ENCODE measurements around the gene RSPO1.

Gene RSPO1

GRCh38 chr1:37656881-37657280 lies 22.2 kb upstream of the RSPO1 start:
- no peak for TF ChIP-seq CTCF (IDR thresholded peaks at IDR 0.05; ENCODE audit: control insufficient read depth, insufficient read depth, low read depth, low read length, missing control alignments)
- H3K4me3 ChIP-seq (ENCODE audit: control insufficient read depth, low read depth, low read length): no peak overlapping the region
- no peak for DNase-seq (ENCODE audit: low read depth)

- no peak for TF ChIP-seq CTCF (IDR thresholded peaks at IDR 0.05; ENCODE audit: control insufficient read depth, insufficient read depth, low read depth, low read length, missing control alignments)
- H3K4me3 ChIP-seq (ENCODE audit: control insufficient read depth, low read depth, low read length): no peak overlapping the region
- no peak for DNase-seq (ENCODE audit: low read depth)
Observed at GRCh38 chr1:37656026-37656425, 21.3 kb upstream of the RSPO1 start.

- no peak overlapping the region for H3K4me3 ChIP-seq (ENCODE audit: control insufficient read depth, low read depth, low read length)
- DNase-seq (ENCODE audit: low read depth): no peak
- TF ChIP-seq CTCF (IDR thresholded peaks at IDR 0.05; ENCODE audit: control insufficient read depth, insufficient read depth, low read depth, low read length, missing control alignments): no peak
Observed at GRCh38 chr1:37655274-37655673, 20.6 kb upstream of the RSPO1 start.

GRCh38 chr1:37653906-37654305 lies 19.2 kb upstream of the RSPO1 start:
- no peak overlapping the region for H3K4me3 ChIP-seq (ENCODE audit: control insufficient read depth, low read depth, low read length)
- TF ChIP-seq CTCF (IDR thresholded peaks at IDR 0.05; ENCODE audit: control insufficient read depth, insufficient read depth, low read depth, low read length, missing control alignments): no peak
- DNase-seq (ENCODE audit: low read depth): no peak

GRCh38 chr1:37652976-37653375 lies 18.3 kb upstream of the RSPO1 start:
- no peak for TF ChIP-seq CTCF (IDR thresholded peaks at IDR 0.05; ENCODE audit: control insufficient read depth, insufficient read depth, low read depth, low read length, missing control alignments)
- H3K4me3 ChIP-seq (ENCODE audit: control insufficient read depth, low read depth, low read length): no peak overlapping the region
- no peak for DNase-seq (ENCODE audit: low read depth)

GRCh38 chr1:37651803-37652202 lies 17.1 kb upstream of the RSPO1 start:
- TF ChIP-seq CTCF (IDR thresholded peaks at IDR 0.05; ENCODE audit: control insufficient read depth, insufficient read depth, low read depth, low read length, missing control alignments): no peak
- no peak for DNase-seq (ENCODE audit: low read depth)

GRCh38 chr1:37650721-37651120 lies 16.0 kb upstream of the RSPO1 start:
- TF ChIP-seq CTCF (IDR thresholded peaks at IDR 0.05; ENCODE audit: control insufficient read depth, insufficient read depth, low read depth, low read length, missing control alignments): no peak
- no peak for DNase-seq (ENCODE audit: low read depth)
- no peak overlapping the region for H3K4me3 ChIP-seq (ENCODE audit: control insufficient read depth, low read depth, low read length)

More at GRCh38 chr1:37651803-37652202, 17.1 kb upstream of the RSPO1 start:
- H3K4me3 ChIP-seq (ENCODE audit: control insufficient read depth, low read depth, low read length): no peak overlapping the region
